Activated effector memory CD4-positive, alpha-beta T cell treated with Interleukin-2 at 50 U/mL for 16 hours (primary cell): Measurements from ENCODE around the gene PRR30.
A peak's percentile ranks its signal among the peaks of the same experiment; 100 is the strongest.

Experiments used
- DNase-seq: peaks from one replicate; pipeline ENCODE4 v3.0.0-alpha.2; 2020

PRR30 gene

GRCh38 chr2:27152796-27153464 lies 13.7 kb upstream of the PRR30 start:
- DNase-seq = no peak

GRCh38 chr2:27152102-27152795 lies 13.0 kb upstream of the PRR30 start:
- DNase-seq = no peak

- no peak for DNase-seq
Measured at GRCh38 chr2:27150639-27151230, 11.5 kb upstream of the PRR30 start.

- DNase-seq = no peak
Measured at GRCh38 chr2:27149570-27150405, 10.6 kb upstream of the PRR30 start.

- no peak for DNase-seq
Measured at GRCh38 chr2:27148801-27149439, 9.7 kb upstream of the PRR30 start, which contains the start of gene TCF23. Gene TCF23 (plus strand): TSS chr2:27149004. CDS start chr2:27149134, 130 bp downstream.

GRCh38 chr2:27147935-27148334 lies 8.7 kb upstream of the PRR30 start:
- DNase-seq = no peak

- DNase-seq = no peak
Measured at GRCh38 chr2:27145682-27146081, 6.5 kb upstream of the PRR30 start.

- no peak for DNase-seq
Measured at GRCh38 chr2:27143285-27143684, 4.1 kb upstream of the PRR30 start.

- no peak for DNase-seq
Measured at GRCh38 chr2:27138111-27138510, 1.1 kb downstream of the PRR30 start.

GRCh38 chr2:27137322-27137935 lies 1.8 kb downstream of the PRR30 start:
- no peak for DNase-seq

GRCh38 chr2:27136751-27137150 lies 2.5 kb downstream of the PRR30 start:
- no peak for DNase-seq

GRCh38 chr2:27135478-27135955 lies 3.7 kb downstream of the PRR30 start:
- no peak for DNase-seq

- no peak for DNase-seq
Measured at GRCh38 chr2:27134781-27135477, 4.3 kb downstream of the PRR30 start.

- DNase-seq = peak; percentile 98
Measured at GRCh38 chr2:27133905-27134780, 5.1 kb downstream of the PRR30 start, which contains the start of gene PREB. Gene PREB (minus strand): TSS chr2:27134636. CDS start chr2:27134421, 215 bp downstream.

- DNase-seq = no peak
Measured at GRCh38 chr2:27133195-27133875, 5.9 kb downstream of the PRR30 start.

- no peak for DNase-seq
Measured at GRCh38 chr2:27131429-27131828, 7.8 kb downstream of the PRR30 start.

- DNase-seq = no peak
Measured at GRCh38 chr2:27130396-27130795, 8.8 kb downstream of the PRR30 start.

GRCh38 chr2:27128668-27129571 lies 10.3 kb downstream of the PRR30 start:
- no peak for DNase-seq
